Lower leg skin (tissue), 4 donors: ENCODE results near the gene STX17. TPM values are rescaled to one million over a fixed set of nuclear protein-coding genes. Genes with fewer than 3 reads are reported as not detected.

Experiments used
- DNase-seq, 2 donors: peaks; one replicate each; pipeline ENCODE4 v3.0.0-alpha.2; 2019; ENCODE audit warnings: low spot score in 2 of 2
- H3K4me3 ChIP-seq: fragments of 200-600 bp; sonication (generic); 2 replicates; pipeline ENCODE4 v1.5.1; 2017; ENCODE audit warnings: mild to moderate bottlenecking, low read depth; ENCODE audit not compliant: poor library complexity, severe bottlenecking
- CTCF ChIP-seq, 3 donors: fragments of 450-650 bp; IDR thresholded peaks; one replicate each; pipeline ENCODE4 v1.5.1; 2016; ENCODE audit warnings: antibody characterized with exemption in 3 of 3, mild to moderate bottlenecking in 3 of 3, moderate library complexity in 2 of 3
- POLR2A ChIP-seq, 2 donors: fragments of 450-650 bp; IDR thresholded peaks; one replicate each; pipeline ENCODE4 v1.6.1; 2016 to 2017; ENCODE audit warnings: antibody characterized with exemption in 2 of 2, mild to moderate bottlenecking in 1 of 2, moderate library complexity in 1 of 2
- WGBS, 2 donors: methylation state at CpG; one replicate each; pipeline ENCODE4 v1.1.5; 2018; 5-methylcytosine and 5-hydroxymethylcytosine counted together
- intact Hi-C: fragments of 100-400 bp; cut with DNase I; formaldehyde crosslinking; loops from one replicate; pipeline ENCODE4 v1.15.0; 2023; ENCODE audit warnings: low total_unique reads
- total RNA-seq, 4 donors: library from RNA; depleted of rRNA; stranded (reverse); fragments of >200 nt; gene quantifications; one replicate each; pipeline ENCODE4 v1.1.0, GENCODE V29; 2016

The STX17 gene
- total RNA-seq, 4 donors from 2014 or later, result 30.7 to 42.9 (median 34.3) TPM

DNA sequence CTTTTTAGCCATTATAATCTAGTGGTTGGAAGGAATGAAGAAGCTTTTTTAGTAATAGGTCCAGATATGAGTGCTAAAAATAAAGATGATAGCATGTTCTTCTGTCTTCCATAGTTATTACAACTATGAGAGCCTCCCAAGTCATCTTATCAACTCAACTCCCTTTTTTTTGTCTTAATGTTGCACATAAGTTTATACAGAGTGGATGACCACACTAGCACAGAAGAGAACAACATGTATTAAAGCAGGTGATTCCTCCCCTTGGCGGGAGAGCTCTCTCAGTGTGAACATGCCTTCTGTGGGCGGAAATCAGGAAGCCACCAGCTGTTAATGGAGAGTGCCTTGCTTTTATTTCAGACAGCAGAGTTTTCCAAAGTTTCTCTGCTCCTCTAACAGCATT, 40.1 kb upstream of the STX17 start:
- DNase-seq, result no peak
- WGBS, 2 donors, result 69 to 71% methylated on average over 2 of the region's 2 CpGs
- H3K4me3 ChIP-seq, result no peak overlapping the region
- TF ChIP-seq POLR2A (IDR thresholded peaks at IDR 0.05), result no peak
- no peak for TF ChIP-seq CTCF (IDR thresholded peaks at IDR 0.05)
- intact Hi-C loops, result no loop called here

DNA sequence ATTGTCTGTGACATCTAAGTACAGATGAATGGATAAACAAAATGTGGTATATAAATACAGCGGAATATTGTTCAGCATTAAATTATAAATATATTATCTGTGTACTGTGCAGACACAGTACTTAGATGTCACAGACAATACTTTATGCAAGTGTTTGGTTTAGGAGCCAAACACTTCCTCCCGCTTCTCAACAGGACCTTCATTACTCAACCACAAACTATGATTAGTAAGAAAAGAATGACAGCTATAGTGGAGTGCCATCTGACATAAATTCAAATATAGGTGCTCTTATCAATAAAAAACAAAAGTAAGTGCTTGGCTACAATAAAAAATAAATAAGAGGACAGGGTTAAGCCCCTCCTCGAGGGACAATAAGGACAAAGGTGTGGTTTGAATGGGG, 38.9 kb upstream of the STX17 start:
- WGBS, 2 donors, result 65% methylated on average over 3 of the region's 3 CpGs
- intact Hi-C loops, result no loop called here
- DNase-seq, result no peak
- TF ChIP-seq POLR2A (IDR thresholded peaks at IDR 0.05) (no peak), CTCF (IDR thresholded peaks at IDR 0.05) (no peak)
- H3K4me3 ChIP-seq, result no peak overlapping the region

- DNase-seq, result no peak
- intact Hi-C loops, result no loop called here
- no peak overlapping the region for H3K4me3 ChIP-seq
- TF ChIP-seq POLR2A (IDR thresholded peaks at IDR 0.05) (no peak), CTCF (IDR thresholded peaks at IDR 0.05) (no peak)
Observed at GRCh38 chr9:99867968-99868367, 38.5 kb upstream of the STX17 start.

DNA sequence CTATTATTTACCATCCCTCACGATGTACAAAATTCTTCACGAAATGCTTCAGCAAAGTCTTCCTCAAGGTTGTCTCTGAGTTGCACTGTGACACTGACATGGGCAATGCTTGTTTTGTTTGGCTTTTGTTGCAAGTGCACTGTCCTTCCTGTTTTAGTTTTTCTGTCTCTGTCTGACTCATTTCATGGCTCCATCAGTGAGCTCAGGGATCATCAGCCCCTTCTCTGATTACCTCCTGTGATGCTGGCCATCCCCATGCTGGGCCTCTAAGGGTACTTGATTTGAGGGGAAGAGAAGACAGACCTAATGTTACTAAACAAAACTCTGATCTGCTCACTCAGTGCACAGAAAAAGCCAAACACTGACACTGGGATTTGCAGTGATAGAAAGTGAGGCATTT, 37.6 kb upstream of the STX17 start:
- TF ChIP-seq CTCF (IDR thresholded peaks at IDR 0.05), result no peak
- TF ChIP-seq POLR2A (IDR thresholded peaks at IDR 0.05), result no peak
- WGBS, 2 donors, result 89 to 98% methylated on average over 2 of the region's 2 CpGs
- no peak overlapping the region for H3K4me3 ChIP-seq
- intact Hi-C loops, result no loop called here
- DNase-seq, result no peak

GRCh38 chr9:99870126-99870525, 36.3 kb upstream of the STX17 start:
- no peak overlapping the region for H3K4me3 ChIP-seq
- TF ChIP-seq CTCF (IDR thresholded peaks at IDR 0.05) (no peak), POLR2A (IDR thresholded peaks at IDR 0.05) (no peak)
- DNase-seq, result no peak
- intact Hi-C loops, result no loop called here
- WGBS, 2 donors, result 79 to 87% methylated on average over 5 of the region's 5 CpGs

GRCh38 chr9:99873531-99873930, 32.9 kb upstream of the STX17 start:
- DNase-seq, result no peak
- no peak for TF ChIP-seq POLR2A (IDR thresholded peaks at IDR 0.05)
- no peak for TF ChIP-seq CTCF (IDR thresholded peaks at IDR 0.05)
- 89 to 94% methylated on average over 3 of the region's 3 CpGs for WGBS, 2 donors
- intact Hi-C loops, result no loop called here
- H3K4me3 ChIP-seq, result no peak overlapping the region
